Measurements from ENCODE around the gene RERE. TPM values are rescaled to one million over a fixed set of nuclear protein-coding genes. Genes with fewer than 3 reads are reported as not detected.

The RERE gene
- total RNA-seq, 1 experiment from 2014 or later: 40.6 TPM

- TF ChIP-seq JUND (IDR thresholded peaks at IDR 0.05): no peak
- no peak for TF ChIP-seq CBX3 (IDR thresholded peaks at IDR 0.05; ENCODE audit: low read depth)
- TF ChIP-seq EGR1 (IDR thresholded peaks at IDR 0.05; ENCODE audit: low read depth): no peak
- TF ChIP-seq FOSL1 (IDR thresholded peaks at IDR 0.05; ENCODE audit: low read depth): no peak
- no peak for TF ChIP-seq ZBTB33 (IDR thresholded peaks at IDR 0.05; ENCODE audit: extremely low read depth, insufficient replicate concordance, low read length)
- POLR2A ChIA-PET: no interaction called here
- no TSS peak for BruUV-seq (replicated peaks)
- Histone ChIP-seq H3K9ac (ENCODE audit: low read length) (no peak overlapping the region), H3K9me2 (ENCODE audit: insufficient read depth) (no peaks in the 10 kb centered on the region; the same call in 1 of the 2 replicates), H3K27ac (ENCODE audit: low read depth, low read length) (no peak overlapping the region), H3K9me3 (ENCODE audit: control insufficient read depth in 1 of 2, insufficient read depth in 1 of 2, low read depth in 1 of 2, low read length in 2 of 2) (no peaks in the 10 kb centered on the region), H4K20me1 (ENCODE audit: insufficient read depth) (no peaks in the 10 kb centered on the region; the same call in 1 of the 2 replicates), H3K4me2 (ENCODE audit: low read length) (no peak overlapping the region), H3K4me1 (ENCODE audit: control insufficient read depth in 1 of 2, insufficient read depth in 2 of 2, low read length in 2 of 2) (peaks cover 0 to 18% of the 10 kb centered on the region in 2 experiments; a peak in 2 of 4 replicates), H3K27me3 (ENCODE audit: insufficient read depth, low read length) (no peaks in the 10 kb centered on the region), H3K36me3 (ENCODE audit: control insufficient read depth in 1 of 2, insufficient read depth in 2 of 2, low read length in 2 of 2) (no peaks in the 10 kb centered on the region), H3K79me2 (ENCODE audit: insufficient read depth, low read length) (peaks cover 10% of the 10 kb centered on the region; the same call in 1 of the 2 replicates), H2AFZ (ENCODE audit: low read depth, low read length, poor library complexity, severe bottlenecking) (no peak overlapping the region), H3K4me3 (replicated peaks in 1 of 2; ENCODE audit: low read depth in 1 of 2, low read length in 2 of 2) (no peak overlapping the region)
- no peak for DNase-seq (ENCODE audit: low read depth, low spot score)
- RAD21 ChIA-PET (ENCODE audit: low non-redundant PET in 1 of 2, low total read pairs in 2 of 2, uncharacterized antibody in 2 of 2, unreplicated experiment in 2 of 2): no interaction called here
- no peak for ATAC-seq
- CTCF ChIA-PET: no interaction called here
- intact Hi-C loops (cut with micrococcal nuclease): loop anchor here (10.0 kb wide), 1 partner anchor 742 kb away; no protein-coding TSS in a partner anchor
These were observed 100.3 kb downstream of the RERE start for GRCh38 chr1:8717148-8717547.

GRCh38 chr1:8716238-8716637, 101.2 kb downstream of the RERE start:
- Histone ChIP-seq H3K79me2 (ENCODE audit: insufficient read depth, low read length) (peaks cover 10% of the 10 kb centered on the region; the same call in 1 of the 2 replicates), H3K27ac (ENCODE audit: low read depth, low read length) (no peak overlapping the region), H3K4me3 (replicated peaks in 1 of 2; ENCODE audit: low read depth in 1 of 2, low read length in 2 of 2) (no peak overlapping the region), H3K4me1 (ENCODE audit: control insufficient read depth in 1 of 2, insufficient read depth in 2 of 2, low read length in 2 of 2) (peaks cover 0 to 25% of the 10 kb centered on the region in 2 experiments; a peak in 2 of 4 replicates), H3K9me3 (ENCODE audit: control insufficient read depth in 1 of 2, insufficient read depth in 1 of 2, low read depth in 1 of 2, low read length in 2 of 2) (no peaks in the 10 kb centered on the region), H3K4me2 (ENCODE audit: low read length) (no peak overlapping the region), H3K36me3 (ENCODE audit: control insufficient read depth in 1 of 2, insufficient read depth in 2 of 2, low read length in 2 of 2) (no peaks in the 10 kb centered on the region), H3K9ac (ENCODE audit: low read length) (no peak overlapping the region), H3K27me3 (ENCODE audit: insufficient read depth, low read length) (no peaks in the 10 kb centered on the region), H4K20me1 (ENCODE audit: insufficient read depth) (no peaks in the 10 kb centered on the region; the same call in 1 of the 2 replicates), H3K9me2 (ENCODE audit: insufficient read depth) (no peaks in the 10 kb centered on the region; the same call in 1 of the 2 replicates), H2AFZ (ENCODE audit: low read depth, low read length, poor library complexity, severe bottlenecking) (no peak overlapping the region)
- no peak for DNase-seq (ENCODE audit: low read depth, low spot score)
- ChIA-PET RAD21 (ENCODE audit: low non-redundant PET in 1 of 2, low total read pairs in 2 of 2, uncharacterized antibody in 2 of 2, unreplicated experiment in 2 of 2) (no interaction called here), CTCF (no interaction called here), POLR2A (no interaction called here)
- no peak for ATAC-seq
- BruUV-seq (replicated peaks): no TSS peak
- intact Hi-C loops (cut with micrococcal nuclease): loop anchor here (10.0 kb wide), 1 partner anchor 741 kb away; no protein-coding TSS in a partner anchor
- no peak for TF ChIP-seq EZH2phosphoT487 (IDR thresholded peaks at IDR 0.05; ENCODE audit: borderline replicate concordance)
- no peak for TF ChIP-seq EGR1 (IDR thresholded peaks at IDR 0.05; ENCODE audit: low read depth)
